GM18511 (cell line): ENCODE data around the gene ESPNL.
A peak's percentile ranks its signal among the peaks of the same experiment; 100 is the strongest.
"Not testable (repeated sequence)": the region's sequence is repeated elsewhere in the genome, so short reads cannot be mapped to it uniquely, and the experiment has no call there.

Experiments used
- ATAC-seq: cut with Tn5 transposase; IDR thresholded peaks from one replicate; pipeline ENCODE4 v1.9.1; 2021; ENCODE audit warnings: mild to moderate bottlenecking, moderate library complexity; ENCODE audit not compliant: unreplicated experiment

ESPNL gene

GRCh38 chr2:238100049-238100820 is at the start of gene ESPNL:
Gene ESPNL, plus strand, starts transcription at chr2:238100340. Its CDS starts 80 bp downstream, at chr2:238100420.
- no peak for ATAC-seq

GRCh38 chr2:238053191-238053776 is 46.9 kb upstream of the ESPNL start:
- no peak for ATAC-seq

- ATAC-seq = no peak
These were observed 44.3 kb upstream of the ESPNL start for GRCh38 chr2:238055841-238056240.

DNA sequence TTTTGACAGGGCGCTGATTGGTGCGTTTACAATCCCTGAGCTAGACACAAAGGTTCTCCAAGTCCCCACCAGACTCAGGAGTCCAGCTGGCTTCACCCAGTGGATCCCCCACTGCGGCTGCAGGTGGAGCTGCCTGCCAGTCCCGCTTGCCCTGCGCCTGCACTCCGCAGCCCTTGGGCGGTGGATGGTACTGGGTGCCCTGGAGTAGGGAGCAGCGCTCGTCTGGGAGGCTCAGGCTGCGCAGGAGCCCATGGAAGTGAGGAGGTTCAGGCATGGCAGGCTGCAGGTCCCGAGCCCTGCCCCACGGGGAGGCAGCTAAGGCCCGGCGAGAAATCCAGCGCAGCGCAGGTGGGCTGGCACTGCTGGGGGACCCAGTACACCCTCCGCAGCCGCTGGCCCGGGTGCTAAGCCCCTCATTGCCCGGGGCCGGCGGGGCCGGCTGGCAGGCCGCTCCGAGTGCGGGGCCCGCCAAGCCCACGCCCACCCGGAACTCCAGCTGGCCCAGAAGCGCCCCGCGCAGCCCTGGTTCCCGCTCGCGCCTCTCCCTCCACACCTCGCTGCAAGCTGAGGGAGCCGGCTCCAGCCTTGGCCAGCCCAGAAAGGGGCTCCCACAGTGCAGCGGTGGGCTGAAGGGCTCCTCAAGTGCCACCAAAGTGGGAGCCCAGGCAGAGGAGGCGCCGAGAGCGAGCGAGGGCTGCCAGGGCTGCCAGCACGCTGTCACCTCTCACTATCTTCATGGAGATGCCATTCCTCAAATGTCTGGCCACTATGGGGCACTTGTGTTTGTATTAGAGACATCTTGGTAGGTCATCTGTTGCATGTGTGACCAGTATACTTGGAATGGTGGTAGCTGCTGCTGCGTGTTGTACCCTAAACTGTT is 42.2 kb upstream of the ESPNL start:
- not testable (repeated sequence) for ATAC-seq

GRCh38 chr2:238059505-238059904 is 40.6 kb upstream of the ESPNL start:
- ATAC-seq = no peak

DNA sequence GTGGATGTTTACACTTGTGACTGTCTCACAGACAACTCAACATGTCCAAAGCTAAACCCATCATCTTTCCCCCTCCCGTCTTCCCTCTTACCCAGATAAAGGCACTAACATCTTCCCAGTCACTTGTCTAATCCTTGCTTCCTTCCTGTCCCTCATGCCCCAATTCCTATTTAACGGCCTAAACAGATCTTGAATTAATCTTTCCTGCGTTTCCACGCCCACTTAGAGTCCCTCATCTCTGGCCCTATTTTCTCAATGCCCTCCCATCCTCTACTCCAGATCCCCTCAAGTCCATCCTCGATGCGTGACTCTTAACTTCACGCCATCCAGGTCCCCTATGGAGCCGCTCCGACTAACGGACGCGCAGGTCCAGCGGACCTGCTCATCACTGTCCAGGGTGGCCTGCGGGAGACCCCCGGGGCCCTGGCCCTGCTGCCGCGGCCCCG is 40.0 kb upstream of the ESPNL start:
- no peak for ATAC-seq

DNA sequence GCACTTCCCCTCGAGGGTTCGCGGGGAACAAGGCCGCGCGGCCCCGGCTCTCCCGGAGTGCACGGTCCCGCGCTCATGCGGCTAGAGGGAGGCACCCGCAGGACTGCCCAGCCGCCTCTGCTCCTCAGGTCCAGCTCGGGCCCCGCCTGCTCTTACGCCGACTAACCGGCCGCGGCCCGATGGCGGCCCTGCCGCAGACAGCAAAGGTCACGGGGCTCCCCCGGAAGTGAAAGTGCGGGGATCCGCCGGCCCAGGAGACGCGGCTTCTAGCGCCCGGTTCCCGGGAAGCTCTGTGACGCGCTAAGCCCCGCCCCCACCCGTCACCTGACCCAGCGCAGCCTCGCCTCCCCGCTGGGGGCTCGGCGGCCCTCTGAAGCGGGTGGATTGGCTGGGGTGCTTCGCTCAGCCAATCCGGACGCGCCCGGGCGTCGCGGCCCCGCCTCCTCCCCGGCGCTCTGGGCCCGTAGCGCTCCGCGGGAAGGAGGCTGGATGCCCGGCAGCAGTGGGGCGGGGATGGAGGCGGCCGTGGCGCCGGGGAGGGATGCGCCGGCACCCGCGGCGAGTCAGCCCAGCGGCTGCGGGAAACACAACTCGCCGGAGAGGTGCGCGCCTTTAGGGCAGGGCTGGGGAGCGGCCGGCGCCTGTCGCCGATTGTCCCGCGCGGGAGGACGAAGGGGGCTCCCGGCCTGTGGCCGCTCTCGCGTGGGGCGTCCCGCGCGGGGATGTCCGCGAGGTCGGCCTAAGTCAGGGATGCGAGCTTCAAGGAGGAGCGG is 39.4 kb upstream of the ESPNL start, which contains the start of gene SCLY:
SCLY (plus strand) TSS at position 460 of the 773 bp plus-strand sequence; CDS start at position 514, 54 bp downstream.
- peak; percentile 95 for ATAC-seq

- peak; percentile 26 for ATAC-seq
These were observed 38.6 kb upstream of the ESPNL start for GRCh38 chr2:238061315-238062202.

DNA sequence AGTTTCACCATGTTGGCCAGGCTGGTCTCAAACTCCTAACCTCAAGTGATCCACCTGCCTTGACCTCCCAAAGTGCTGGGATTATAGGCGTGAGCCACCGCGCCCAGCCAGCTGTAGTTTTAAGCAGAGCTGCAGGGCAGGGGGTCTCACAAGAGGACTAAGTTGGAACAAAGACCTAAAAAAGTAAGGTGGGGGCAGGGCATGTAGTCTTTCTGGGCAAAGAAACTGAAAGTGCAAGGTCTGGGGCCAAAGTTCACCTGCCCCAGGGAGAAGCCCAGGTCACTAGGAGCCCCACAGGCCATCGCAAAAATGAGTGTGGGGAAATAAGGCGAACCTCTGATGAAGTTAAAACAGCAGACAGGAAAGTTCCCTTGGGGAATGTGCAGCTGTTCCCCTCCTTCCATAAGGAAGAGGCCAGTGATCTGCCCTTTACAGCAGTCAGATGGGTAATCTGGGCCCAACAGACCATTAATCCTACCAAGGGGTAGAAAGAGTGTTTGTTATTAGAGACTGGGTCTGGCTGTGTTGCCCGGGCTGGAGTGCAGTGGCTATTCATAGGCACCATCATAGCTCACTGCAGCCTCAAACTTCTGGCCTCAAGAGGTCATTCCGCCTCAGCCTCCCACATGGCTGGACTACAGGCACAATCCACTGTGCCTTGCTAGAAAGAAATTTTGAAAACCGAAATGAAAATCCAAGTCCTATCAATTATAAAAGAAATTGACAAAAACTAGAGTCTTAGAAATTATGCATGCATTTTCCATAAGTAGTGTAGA is 36.5 kb upstream of the ESPNL start:
- ATAC-seq = no peak

DNA sequence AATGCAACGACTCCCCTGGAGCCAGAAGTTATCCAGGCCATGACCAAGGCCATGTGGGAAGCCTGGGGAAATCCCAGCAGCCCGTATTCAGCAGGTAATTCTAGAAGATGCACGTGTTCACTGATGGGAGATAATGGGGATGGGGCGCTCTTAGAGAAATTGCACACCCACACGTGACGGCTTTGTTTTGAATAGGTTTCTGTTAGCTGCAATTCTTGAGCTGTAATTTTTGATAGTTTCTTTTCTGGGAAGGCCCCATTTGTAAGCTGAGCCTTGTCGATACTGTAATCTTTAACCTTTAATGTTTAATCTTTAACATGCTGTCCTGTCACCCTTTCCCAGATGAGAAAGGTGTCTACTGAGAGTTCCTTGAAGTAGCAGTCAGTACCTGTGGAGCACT is 35.8 kb upstream of the ESPNL start:
- ATAC-seq = no peak

DNA sequence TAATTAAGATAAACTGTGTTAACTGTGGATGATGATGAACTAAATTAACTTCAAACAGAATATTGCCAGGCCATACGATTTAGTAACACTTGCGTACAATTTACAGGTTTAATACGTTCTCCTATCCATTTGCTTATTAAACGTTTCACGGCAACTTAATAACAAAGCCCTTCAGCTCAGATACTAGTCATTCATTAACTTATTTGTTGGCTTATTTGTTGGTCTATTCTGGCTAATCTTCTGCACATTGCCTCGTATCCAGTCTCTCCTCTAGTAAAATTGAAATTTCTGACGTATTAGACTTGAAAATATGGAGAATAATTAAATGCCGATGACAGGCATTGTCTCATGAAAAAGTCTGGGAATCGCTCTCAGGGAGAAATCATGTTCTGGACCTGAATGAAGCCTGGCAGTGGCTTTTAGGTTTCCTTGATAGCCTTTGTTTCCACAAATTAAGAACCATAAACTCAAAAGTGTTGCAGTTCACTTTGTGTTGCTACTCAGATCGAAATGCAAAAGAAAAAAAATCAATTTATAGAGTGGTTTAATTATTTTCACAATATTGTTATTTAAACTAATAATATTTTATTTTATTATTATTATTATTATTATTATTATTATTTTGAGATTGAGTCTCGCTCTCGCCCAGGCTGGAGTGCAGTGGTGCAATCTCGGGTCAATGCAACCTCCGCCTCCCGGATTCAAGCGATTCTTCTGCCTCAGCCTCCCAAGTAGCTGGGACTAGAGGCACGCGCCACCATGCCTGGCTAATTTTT is 34.9 kb upstream of the ESPNL start:
- ATAC-seq = no peak

- ATAC-seq = no peak
These were observed 33.9 kb upstream of the ESPNL start for GRCh38 chr2:238066218-238066617.

DNA sequence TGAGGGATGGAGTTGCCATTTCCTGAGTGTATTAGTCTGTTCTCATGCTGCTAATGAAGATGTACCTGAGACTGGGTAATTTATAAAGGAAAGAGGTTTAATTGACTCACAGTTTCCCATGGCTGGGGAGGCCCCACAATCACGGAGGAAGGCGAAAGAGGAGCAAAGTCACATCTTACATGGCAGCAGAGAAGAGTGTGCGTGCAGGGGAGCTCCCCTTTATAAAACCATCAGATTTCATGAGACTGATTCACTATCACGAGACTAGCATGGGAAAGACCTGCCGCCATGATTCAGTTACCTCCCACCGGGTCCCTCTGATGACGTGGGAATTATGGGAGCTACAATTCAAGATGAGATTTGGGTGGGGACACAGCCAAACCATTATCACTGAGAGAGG is 33.4 kb upstream of the ESPNL start:
- ATAC-seq = not testable (repeated sequence)

DNA sequence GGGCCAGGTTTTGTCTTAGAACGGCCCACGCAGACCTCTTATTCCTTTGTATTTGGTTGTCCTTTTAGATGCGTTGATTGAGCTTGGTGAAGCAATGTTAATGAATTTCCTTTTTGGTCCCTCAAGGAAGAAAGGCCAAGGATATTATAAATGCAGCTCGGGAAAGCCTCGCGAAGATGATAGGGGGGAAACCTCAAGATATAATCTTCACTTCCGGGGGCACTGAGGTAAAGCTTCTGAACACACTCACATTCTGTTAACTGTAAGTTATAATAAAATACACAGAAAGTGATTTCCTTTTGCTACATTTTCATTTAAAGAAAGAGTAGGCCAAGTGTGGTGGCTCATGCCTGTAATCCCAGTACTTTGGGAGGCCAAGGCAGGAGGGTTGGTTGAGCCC is 32.2 kb upstream of the ESPNL start:
- ATAC-seq = no peak

DNA sequence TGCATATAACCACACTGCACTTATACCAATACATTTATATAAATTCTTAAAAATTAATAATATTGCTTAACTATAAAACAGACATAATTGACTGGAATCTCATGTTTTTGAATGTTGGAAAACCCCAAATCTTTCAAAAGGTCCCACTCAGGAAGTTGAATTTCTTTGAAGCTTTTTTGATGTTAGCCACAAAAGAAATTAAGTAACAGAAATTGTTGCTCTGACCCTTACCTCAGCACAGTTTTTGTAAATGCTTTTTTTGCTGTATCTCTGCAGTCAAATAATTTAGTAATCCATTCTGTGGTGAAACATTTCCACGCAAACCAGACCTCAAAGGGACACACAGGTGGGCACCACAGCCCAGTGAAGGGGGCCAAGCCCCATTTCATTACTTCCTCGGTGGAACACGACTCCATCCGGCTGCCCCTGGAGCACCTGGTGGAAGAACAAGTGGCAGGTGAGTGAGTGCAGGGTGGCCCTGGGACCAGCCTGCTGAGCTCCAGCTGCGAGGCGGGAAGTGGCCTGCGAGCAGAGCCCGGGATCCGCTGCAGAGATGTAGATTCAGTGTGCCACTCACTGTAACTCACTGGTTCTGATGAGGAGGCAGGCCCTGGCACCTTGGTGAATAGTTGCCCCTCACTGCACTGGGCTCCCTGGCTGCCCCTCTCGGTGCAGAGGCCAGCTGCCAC is 31.0 kb upstream of the ESPNL start:
- ATAC-seq = no peak

DNA sequence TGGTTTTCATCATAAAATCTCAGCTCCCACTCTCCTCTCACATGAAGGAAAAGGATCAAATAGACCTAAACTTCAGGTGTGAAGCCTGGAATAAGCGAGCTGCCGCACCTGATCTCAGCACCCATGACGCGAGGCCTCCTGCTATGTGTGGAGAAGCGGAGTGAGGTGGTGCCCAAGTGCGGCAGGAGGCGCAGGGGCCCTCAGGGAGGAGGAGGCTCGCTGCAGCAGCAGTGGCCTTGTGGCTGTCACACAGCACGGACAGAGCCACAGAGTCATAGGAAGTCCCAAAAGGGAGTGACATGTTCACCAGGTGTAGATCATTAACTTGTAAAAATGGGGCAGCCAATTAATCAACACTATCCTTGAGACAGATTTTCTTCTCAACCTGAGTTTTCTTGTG is 30.3 kb upstream of the ESPNL start:
- ATAC-seq = no peak

DNA sequence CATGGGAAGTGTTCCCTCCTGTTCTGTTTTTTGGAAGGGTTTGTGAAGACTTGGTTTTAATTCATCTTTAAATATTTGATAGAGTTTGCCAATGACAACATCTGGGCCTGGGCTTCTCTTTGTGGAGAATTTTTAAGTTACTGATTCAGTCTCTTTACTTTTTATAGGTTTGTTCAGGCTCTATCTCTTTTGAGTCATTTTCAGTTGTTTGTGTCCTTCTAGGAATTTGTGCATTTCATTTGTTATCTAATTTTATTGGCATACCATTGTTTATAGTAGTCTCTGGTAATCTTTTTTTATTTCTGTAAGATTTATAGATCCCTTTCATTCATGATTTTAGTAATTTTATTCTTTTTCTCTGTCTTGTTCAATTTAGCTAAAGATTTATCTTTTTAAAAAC is 24.7 kb upstream of the ESPNL start:
- no peak for ATAC-seq

- no peak for ATAC-seq
These were observed 22.8 kb upstream of the ESPNL start for GRCh38 chr2:238077292-238077691.
